Stimulated activated CD8-positive, alpha-beta memory T cell treated with anti-CD3 and anti-CD28 coated beads, Interleukin-12 subunit alpha, Interleukin-12 subunit beta, amount 100 ng/mL, for 24 hours (primary cell): ENCODE results near the gene ENPEP.

Source experiments
- DNase-seq: peaks from one replicate; pipeline ENCODE4 v3.0.0-alpha.2; 2020; ENCODE audit errors: extremely low read depth

The ENPEP gene

DNA sequence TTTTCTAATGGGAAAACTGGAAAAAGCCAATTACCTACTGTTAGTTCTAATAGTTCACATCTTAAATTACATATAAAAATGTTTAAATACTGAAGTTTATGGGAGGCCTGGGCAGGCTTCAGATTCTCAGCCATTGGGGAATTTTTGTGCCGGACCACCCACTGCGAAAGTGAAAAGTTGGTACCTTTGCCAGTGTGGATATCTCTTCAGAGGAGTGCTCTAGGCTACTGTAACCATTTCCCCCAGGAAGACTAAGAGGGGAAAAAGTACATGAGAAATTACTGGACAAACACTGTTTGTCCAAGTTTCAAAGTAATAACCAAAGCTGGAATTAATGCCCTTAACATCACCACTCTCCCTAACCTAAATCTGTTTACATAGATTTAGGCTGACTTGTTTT is 126.1 kb downstream of the ENPEP start:
- DNase-seq = no peak

DNA sequence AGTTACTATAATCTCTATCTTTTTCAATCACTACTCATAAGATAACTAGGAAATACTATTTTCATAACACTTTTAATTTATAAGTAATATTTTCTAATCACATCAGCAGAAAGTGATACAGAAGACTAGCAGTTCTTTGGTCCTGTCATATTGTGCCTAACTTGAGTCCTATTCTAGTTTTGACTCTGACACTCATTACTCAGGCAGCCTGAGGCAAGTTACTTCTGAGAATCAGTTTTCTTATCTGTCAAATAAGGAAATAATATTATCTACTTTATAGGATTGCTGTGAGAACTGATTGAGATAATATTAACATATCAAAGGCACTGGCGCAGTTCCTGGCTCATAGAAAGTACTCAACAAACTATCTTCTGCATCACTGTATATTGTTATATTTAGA is 129.1 kb downstream of the ENPEP start:
- no peak for DNase-seq

DNA sequence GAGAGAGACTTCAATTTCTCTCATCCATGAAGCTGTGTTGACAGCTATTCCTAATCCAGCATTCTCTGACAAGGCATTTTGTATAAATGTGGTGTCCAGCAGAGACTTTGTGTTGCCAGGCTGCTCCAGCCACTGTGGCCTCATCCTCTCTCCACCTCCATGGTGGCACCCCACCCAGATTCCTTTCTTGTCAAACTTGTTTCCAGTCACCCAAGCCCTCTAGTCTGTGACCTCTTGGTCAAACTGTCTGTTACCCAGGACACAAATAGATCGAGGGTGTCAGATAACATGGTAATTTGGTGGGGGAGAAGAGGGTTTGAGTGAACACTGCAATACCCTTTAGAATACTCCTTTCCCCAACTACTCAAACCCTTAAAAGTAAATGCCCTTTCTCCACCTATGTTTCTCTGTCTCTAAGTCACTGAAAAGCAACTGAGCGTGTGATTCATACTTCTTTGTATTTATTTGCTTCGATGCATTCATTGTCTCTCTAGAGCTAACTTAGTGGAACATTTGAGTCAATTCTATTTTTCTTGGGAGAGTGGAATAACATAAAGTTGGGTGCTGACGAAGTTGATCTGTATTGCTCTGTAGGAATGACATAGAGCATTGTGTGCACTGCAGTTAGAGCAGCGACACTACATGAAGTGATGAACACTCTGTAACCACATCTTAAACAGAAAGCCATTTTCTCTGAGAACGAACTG is 133.2 kb downstream of the ENPEP start:
- no peak for DNase-seq

DNA sequence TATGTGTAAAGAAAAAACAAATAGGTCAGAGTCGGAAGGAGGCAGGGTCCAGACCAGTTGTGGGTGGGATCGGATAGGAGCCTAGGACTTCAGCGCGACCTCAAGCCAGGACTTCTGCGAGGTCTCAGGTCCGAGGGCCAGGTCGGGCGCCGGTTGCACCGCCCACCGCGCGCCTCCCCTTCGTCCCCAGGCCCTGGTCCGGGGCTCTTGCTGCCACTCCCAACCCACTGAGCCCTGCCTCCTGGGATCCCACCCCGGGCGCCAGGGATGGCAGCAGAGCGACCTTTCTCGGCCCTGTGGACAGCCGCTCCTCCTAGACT is 134.6 kb downstream of the ENPEP start:
- no peak for DNase-seq

DNA sequence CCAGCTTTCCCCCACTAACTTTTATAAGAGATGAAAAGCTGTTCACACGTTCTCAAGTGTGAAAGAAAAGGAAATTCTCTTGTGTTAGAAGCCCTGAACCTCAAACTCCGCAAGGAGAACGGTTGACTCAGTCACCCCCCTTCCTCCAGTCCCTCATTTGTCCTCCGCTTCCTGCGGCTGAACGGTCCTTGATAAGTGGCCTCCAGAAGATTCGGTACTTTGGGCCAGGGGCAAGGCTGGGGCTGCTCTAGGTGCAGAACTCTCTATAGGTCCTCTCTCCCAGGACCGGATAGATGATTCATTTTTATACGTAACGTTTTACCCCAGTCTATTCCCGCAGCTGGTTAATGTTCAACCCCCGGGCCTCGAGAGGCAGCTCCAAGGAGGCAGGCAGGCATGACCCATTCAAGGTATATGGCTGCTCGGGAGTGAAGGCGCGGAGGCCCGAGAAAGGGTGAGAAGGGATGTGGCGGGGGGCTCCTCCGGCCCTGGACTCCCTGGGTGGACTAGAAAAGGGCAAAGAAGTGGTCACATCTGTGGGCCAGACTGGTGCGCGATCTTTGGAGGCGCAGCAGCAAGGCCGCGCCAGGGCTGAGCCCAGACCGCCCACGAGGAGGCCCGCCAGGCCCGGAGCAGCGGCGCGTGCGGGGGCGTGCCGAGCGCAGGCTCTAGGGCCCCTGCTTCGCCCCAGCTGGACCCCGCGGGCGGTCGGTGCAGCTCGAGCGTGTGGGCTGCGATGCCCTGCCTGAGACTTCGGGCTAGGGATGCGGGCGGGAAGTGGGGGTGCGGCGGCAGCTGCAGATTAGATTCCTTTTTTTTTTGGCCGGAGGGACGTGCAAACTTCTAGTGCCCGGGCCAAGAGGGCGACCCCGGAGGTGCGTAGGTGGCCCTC is 135.2 kb downstream of the ENPEP start:
- no peak for DNase-seq

DNA sequence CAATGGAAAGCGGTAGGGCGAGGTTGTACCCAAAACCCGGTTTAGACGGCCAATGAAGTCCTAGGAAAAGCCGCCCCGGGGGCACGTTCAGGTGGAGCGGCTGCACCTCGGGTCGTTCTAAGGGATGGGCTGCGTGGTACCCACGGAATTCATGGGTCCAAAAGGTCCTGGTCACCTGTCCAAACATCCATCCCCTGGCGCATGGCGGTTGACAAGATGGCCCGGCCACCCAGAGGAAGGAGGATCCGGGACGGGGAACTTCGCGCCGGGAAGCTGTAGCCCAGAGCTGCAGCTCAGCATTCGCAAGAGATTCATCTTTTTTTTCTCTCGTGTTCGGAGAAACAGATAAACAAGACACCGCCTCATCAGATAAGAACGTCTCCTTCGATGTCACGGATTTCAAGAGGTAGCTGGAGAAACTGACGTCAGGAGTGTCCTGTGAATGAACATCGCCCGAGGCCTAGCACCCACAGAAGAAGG is 136.1 kb downstream of the ENPEP start:
- no peak for DNase-seq

DNA sequence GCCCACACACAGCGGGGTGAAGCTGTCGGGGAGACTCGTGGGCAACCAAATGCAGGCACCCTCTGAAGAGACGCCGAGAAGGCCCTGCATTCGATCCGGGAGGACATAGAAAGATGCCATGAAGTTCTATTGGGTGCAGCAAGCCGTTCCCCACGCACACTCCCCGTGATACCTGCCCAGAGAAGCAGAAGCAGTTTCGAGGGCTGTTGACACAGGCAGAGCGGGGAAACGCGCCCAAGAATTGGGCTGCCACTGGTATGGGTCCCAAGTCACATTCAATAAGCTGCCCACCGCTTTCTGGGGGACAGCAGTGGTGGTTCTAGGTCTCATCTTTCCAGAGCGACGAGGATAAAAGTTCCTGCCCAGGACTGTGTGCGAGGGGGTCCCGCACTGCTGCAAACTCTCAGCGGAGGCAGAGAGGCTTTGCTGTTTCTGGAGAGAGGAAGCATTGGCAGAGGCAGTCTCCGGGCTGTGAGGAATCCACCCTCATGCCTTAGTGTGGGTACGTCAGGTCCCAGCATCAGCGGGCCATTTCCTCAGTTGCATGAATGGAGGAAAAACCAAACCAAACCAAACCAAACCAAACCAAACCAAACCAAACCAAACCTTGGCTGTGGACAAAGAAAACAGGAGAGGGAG is 136.8 kb downstream of the ENPEP start:
- DNase-seq = no peak

DNA sequence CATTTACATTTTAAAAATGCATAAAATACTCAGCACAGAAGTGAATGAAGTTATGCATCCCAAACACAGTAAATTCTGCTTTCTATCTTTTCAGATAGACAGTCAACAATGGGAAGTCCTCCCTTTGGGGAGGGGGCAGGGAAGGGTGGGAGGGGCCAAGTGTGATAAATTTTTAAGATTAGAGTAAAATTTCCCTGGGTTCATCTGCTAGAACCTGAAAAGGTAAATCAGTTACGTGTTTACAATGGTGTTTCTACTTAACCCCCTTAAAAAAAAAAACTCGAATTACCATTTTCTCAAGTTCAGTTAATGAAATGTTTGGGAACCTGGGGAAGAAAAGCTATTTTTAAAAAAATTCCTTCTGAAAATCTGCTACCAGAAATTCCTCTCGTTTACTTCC is 137.8 kb downstream of the ENPEP start:
- no peak for DNase-seq

DNA sequence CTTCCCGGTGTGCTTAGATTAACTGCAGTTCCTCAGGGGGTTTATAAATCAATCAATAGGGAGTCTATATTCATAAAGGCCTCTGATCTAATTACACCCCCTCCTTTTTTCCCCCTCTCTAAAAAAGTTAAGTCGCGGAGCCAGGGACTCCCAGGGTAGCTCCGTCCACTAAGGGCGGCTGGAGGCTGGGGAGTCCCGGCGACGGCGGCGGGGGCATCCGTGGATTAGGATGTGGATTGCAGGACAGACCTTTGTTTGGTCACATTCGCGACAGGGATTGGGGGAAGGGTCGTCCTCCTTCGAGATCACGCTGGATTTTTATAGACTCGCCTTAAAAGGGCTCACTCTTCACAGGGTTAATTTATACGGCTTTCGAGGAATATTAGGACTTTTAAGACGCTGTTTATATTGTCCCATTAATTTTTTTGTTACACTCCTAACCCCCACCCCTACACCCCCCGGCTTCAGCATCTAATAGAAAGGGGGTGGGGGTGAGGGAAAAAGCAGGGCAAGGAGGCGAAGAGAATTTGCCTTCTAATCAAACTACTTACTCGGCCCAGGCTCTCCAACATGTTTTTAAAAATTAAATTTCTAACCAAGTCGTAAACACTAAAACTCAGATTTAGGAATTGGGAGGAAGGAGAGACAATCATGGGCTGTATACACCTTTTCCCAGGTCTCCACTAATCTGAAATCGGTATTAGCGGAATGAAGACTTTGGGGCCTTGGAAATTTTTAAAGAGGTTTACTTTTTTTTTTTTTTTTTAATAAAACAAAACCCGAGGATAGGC is 138.4 kb downstream of the ENPEP start:
- no peak for DNase-seq
